Psoas muscle (tissue), 8 donors: ENCODE data around the gene JAKMIP1. TPM values are rescaled to one million over a fixed set of nuclear protein-coding genes. Genes with fewer than 3 reads are reported as not detected.

ENCODE experiments used
- ATAC-seq, 4 donors: fragments of 200-7000 bp; cut with Tn5 transposase; one replicate each; pipeline ENCODE4 v1.9.1; 2020; ENCODE audit warnings: moderate library complexity in 3 of 4, mild to moderate bottlenecking in 2 of 4
- DNase-seq, 2 donors: peaks; one replicate each; pipeline ENCODE4 v3.0.0-alpha.2; 2020
- H3K27ac ChIP-seq: fragments of 200-600 bp; one replicate; pipeline ENCODE4 v1.8.0; 2022
- H3K27me3 ChIP-seq, 3 donors: fragments of 200-600 bp in 1 of 3; one replicate each; pipeline versions ENCODE4 v1.6.1 to v1.8.0; 2013 to 2022; ENCODE audit warnings: low read length in 2 of 3, mild to moderate bottlenecking in 2 of 3, moderate library complexity in 1 of 3; ENCODE audit not compliant: insufficient read depth in 3 of 3
- H3K36me3 ChIP-seq, 2 donors: fragments of 200-600 bp in 1 of 2; one replicate each; pipeline versions ENCODE4 v1.6.1 to v1.8.0; 2013 to 2022; ENCODE audit warnings: low read depth in 1 of 2, mild to moderate bottlenecking in 1 of 2, moderate library complexity in 1 of 2; ENCODE audit not compliant: insufficient read depth in 1 of 2
- H3K4me1 ChIP-seq: fragments of 200-600 bp; one replicate; pipeline ENCODE4 v1.8.0; 2022
- H3K4me3 ChIP-seq: fragments of 200-600 bp; one replicate; pipeline ENCODE4 v1.8.0; 2022; ENCODE audit warnings: mild to moderate bottlenecking
- H3K9me3 ChIP-seq: fragments of 200-600 bp; one replicate; pipeline ENCODE4 v1.8.0; 2022
- WGBS, 3 donors: extraction: QIAGEN DNeasy Blood & Tissue Kit; methylation state at CpG; one replicate each; pipeline versions ENCODE4 v1.1.6 to v1.1.7; 2013; 5-methylcytosine and 5-hydroxymethylcytosine counted together
- intact Hi-C, 2 donors: fragments of 100-400 bp; cut with DNase I; formaldehyde crosslinking; loops; one replicate each; pipeline versions ENCODE4 v1.11.0 to v1.14.2; 2022
- polyA plus RNA-seq, 3 donors: library from polyadenylated mRNA; stranded (reverse); fragments of 200-250 nt; gene quantifications; one replicate each; pipeline ENCODE4 v1.2.3, GENCODE V29; 2013
- total RNA-seq, 4 donors: library from RNA; stranded (reverse); fragmentation: NEBNext Ultra II Directional in 2 of 4; extraction: Animal tissue kit (Norgen Biotek cat#: 25700) in 2 of 4; gene quantifications; one replicate each; pipeline versions ENCODE4 v1.2.1 to v1.2.4, GENCODE V29; 2021 to 2023
- TF ChIP-seq, protein P1 (sequence below): fragments of 200-600 bp; IDR thresholded peaks from one replicate; pipeline ENCODE4 v1.8.0; 2022; ENCODE audit warnings: antibody characterized with exemption
- donor health status: healthy with polysubstance abuse.
- donor health status: DM: no; HTN: no; CAD: no; lungs with moderate emphysema.
- donor health status: Bipolar disorder and iron deficiency.
- donor health status: healthy.
- donor health status: DM: yes; HTN: yes; CAD: no.
- donor health status: DM: no; HTN: no; CAD: no.
- donor health status: DM: no; HTN: no; CAD: no.
- donor health status: DM: yes; HTN: yes; CAD: no.

JAKMIP1 gene
- total and polyA plus RNA-seq, 7 donors, result 0.04 TPM; not detected in 6

- no peaks in the 10 kb centered on the region for H3K36me3 ChIP-seq
- intact Hi-C loops, result no loop called here
- WGBS, 3 donors, result 79 to 82% (median 81%) methylated on average over 7 of the region's 7 CpGs
- DNase-seq, result no peak
- H3K4me1 ChIP-seq, result no peaks in the 10 kb centered on the region
- TF ChIP-seq, protein P1, sequence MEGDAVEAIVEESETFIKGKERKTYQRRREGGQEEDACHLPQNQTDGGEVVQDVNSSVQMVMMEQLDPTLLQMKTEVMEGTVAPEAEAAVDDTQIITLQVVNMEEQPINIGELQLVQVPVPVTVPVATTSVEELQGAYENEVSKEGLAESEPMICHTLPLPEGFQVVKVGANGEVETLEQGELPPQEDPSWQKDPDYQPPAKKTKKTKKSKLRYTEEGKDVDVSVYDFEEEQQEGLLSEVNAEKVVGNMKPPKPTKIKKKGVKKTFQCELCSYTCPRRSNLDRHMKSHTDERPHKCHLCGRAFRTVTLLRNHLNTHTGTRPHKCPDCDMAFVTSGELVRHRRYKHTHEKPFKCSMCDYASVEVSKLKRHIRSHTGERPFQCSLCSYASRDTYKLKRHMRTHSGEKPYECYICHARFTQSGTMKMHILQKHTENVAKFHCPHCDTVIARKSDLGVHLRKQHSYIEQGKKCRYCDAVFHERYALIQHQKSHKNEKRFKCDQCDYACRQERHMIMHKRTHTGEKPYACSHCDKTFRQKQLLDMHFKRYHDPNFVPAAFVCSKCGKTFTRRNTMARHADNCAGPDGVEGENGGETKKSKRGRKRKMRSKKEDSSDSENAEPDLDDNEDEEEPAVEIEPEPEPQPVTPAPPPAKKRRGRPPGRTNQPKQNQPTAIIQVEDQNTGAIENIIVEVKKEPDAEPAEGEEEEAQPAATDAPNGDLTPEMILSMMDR, result no peak
- ATAC-seq, result no peak
- no peak overlapping the region for H3K4me3 ChIP-seq
- no peaks in the 10 kb centered on the region for H3K27me3 ChIP-seq
- no peak overlapping the region for H3K27ac ChIP-seq
- H3K9me3 ChIP-seq, result peaks cover 6% of the 10 kb centered on the region
Measured at GRCh38 chr4:6064383-6064782, 136.0 kb downstream of the JAKMIP1 start.

DNA sequence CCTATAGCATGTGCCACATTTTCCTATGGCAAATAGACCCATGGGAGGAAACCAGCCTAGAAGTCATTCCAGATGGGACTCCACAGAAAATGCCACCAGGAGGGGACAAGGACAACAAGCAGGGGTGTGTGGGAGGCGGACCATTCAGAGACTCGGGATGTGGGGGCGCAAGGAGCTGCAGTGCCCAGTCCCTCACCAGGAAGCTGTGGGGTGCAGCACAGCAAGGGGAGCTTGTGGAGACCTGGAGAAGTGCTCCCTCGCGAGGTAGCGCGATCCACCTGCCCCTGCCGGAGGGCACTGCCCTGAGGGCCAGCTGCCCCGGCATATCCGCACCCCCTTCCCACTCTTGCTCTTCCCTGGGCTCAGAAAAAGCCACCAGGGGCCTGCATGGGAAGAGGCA lies 136.7 kb downstream of the JAKMIP1 start:
- H3K9me3 ChIP-seq, result peaks cover 12% of the 10 kb centered on the region
- H3K4me3 ChIP-seq, result no peak overlapping the region
- H3K4me1 ChIP-seq, result no peaks in the 10 kb centered on the region
- TF ChIP-seq, protein P1, result no peak
- ATAC-seq (no peak), DNase-seq (no peak)
- no peaks in the 10 kb centered on the region for H3K36me3 ChIP-seq
- intact Hi-C loops, result no loop called here
- H3K27me3 ChIP-seq, result no peaks in the 10 kb centered on the region
- no peak overlapping the region for H3K27ac ChIP-seq
- WGBS, 3 donors, result 90 to 96% (median 92%) methylated on average over 10 of the region's 10 CpGs

DNA sequence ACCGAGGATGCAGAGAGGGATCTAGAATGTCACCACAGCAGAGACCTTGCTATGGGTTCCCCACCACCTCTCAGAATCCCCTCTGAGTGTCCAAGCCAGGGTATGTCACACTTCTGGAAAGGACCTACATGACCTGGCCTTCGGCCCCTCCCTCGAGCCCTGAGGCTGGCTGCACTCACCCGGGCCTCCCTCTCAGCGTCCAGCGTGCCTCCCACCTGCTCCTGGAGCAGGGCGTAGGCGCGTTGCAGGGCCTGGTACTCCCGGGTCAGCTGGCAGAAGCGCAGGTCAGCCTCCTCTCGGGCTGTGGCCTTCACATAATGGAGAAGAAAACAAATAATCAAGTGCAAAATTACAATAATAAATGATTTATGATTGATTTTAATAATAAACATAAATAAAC lies 138.2 kb downstream of the JAKMIP1 start:
- TF ChIP-seq, protein P1, result no peak
- Histone ChIP-seq H3K36me3 (no peaks in the 10 kb centered on the region), H3K27me3 (no peaks in the 10 kb centered on the region), H3K4me1 (no peaks in the 10 kb centered on the region), H3K4me3 (no peak overlapping the region), H3K27ac (no peak overlapping the region), H3K9me3 (peaks cover 22% of the 10 kb centered on the region)
- intact Hi-C loops, result no loop called here
- WGBS, 3 donors, result 80 to 82% (median 81%) methylated on average over 12 of the region's 12 CpGs
- ATAC-seq (no peak), DNase-seq (no peak)

GRCh38 chr4:6059375-6059805 lies 141.0 kb downstream of the JAKMIP1 start:
- Histone ChIP-seq H3K4me3 (no peak overlapping the region), H3K36me3 (no peaks in the 10 kb centered on the region), H3K4me1 (no peaks in the 10 kb centered on the region), H3K27me3 (no peaks in the 10 kb centered on the region), H3K9me3 (peaks cover 22% of the 10 kb centered on the region), H3K27ac (no peak overlapping the region)
- ATAC-seq (no peak), DNase-seq (no peak)
- intact Hi-C loops, result no loop called here
- TF ChIP-seq, protein P1, result no peak
- 85 to 90% (median 87%) methylated on average over 7 of the region's 7 CpGs for WGBS, 3 donors
